GM18498 (cell line): ENCODE measurements around the gene HTRA2.
"Not testable (repeated sequence)": the region's sequence is repeated elsewhere in the genome, so short reads cannot be mapped to it uniquely, and the experiment has no call there.

Source experiments
- ATAC-seq: cut with Tn5 transposase; IDR thresholded peaks from one replicate; pipeline ENCODE4 v1.9.1; 2021; ENCODE audit warnings: mild to moderate bottlenecking, moderate library complexity; ENCODE audit not compliant: unreplicated experiment

HTRA2 gene

GRCh38 chr2:74558284-74559230 lies 28.8 kb downstream of the HTRA2 start:
- ATAC-seq: no peak

- no peak for ATAC-seq
These were observed 30.2 kb downstream of the HTRA2 start for GRCh38 chr2:74559912-74560311.

GRCh38 chr2:74560591-74560990 lies 30.9 kb downstream of the HTRA2 start:
- ATAC-seq: no peak

- ATAC-seq: not testable (repeated sequence)
These were observed 31.3 kb downstream of the HTRA2 start for GRCh38 chr2:74561022-74561421.

GRCh38 chr2:74562126-74562775 lies 32.5 kb downstream of the HTRA2 start:
- ATAC-seq: no peak

- ATAC-seq: no peak
These were observed 34.5 kb downstream of the HTRA2 start for GRCh38 chr2:74564222-74564621.

GRCh38 chr2:74566076-74566753 lies 36.5 kb downstream of the HTRA2 start:
- ATAC-seq: no peak

- ATAC-seq: no peak
These were observed 37.0 kb downstream of the HTRA2 start for GRCh38 chr2:74566754-74567085.

- no peak for ATAC-seq
These were observed 38.1 kb downstream of the HTRA2 start for GRCh38 chr2:74567881-74568280.

GRCh38 chr2:74569686-74570085 lies 40.0 kb downstream of the HTRA2 start:
- ATAC-seq: no peak

GRCh38 chr2:74571058-74571457 lies 41.3 kb downstream of the HTRA2 start:
- peak; percentile 58 for ATAC-seq

- ATAC-seq: no peak
These were observed 42.6 kb downstream of the HTRA2 start for GRCh38 chr2:74572178-74572925.

GRCh38 chr2:74573747-74574562 lies 44.2 kb downstream of the HTRA2 start:
- peak; percentile 61 for ATAC-seq

GRCh38 chr2:74575320-74575719 lies 45.6 kb downstream of the HTRA2 start:
- ATAC-seq: no peak

- ATAC-seq: no peak
These were observed 46.6 kb downstream of the HTRA2 start for GRCh38 chr2:74576211-74576862.

- no peak for ATAC-seq
These were observed 47.1 kb downstream of the HTRA2 start for GRCh38 chr2:74576863-74577229.

- ATAC-seq: no peak
These were observed 47.7 kb downstream of the HTRA2 start for GRCh38 chr2:74577448-74577847.

GRCh38 chr2:74578408-74578807 lies 48.7 kb downstream of the HTRA2 start:
- no peak for ATAC-seq

GRCh38 chr2:74581463-74581862 lies 51.7 kb downstream of the HTRA2 start:
- ATAC-seq: no peak

- ATAC-seq: no peak
These were observed 52.5 kb downstream of the HTRA2 start for GRCh38 chr2:74582184-74582583.
